SK-N-SH (cell line): ENCODE measurements around the gene SPATA3. TPM values are rescaled to one million over a fixed set of nuclear protein-coding genes. Genes with fewer than 3 reads are reported as not detected.

ENCODE experiments used
- CTCF ChIA-PET: fragments of 300-600, 350-600 bp; formaldehyde crosslinking; extraction: SDS; loops from one replicate; lab custom pipeline; 2021; lab: Yijun Ruan, JAX
- POLR2A ChIA-PET: fragments of 350-600 bp; sonication (Branson Sonifier 250); formaldehyde crosslinking; extraction: SDS; loops from one replicate; lab custom pipeline; 2020; ENCODE audit warnings: antibody characterized with exemption, inconsistent platforms; lab: Yijun Ruan, JAX
- DNase-seq: peaks from one replicate; pipeline ENCODE4 v3.0.0; 2012
- H2AFZ ChIP-seq: fragments of 200-600 bp; sonication (generic); 2 replicates; pipeline ENCODE4 v1.8.1; 2016; ENCODE audit warnings: antibody characterized with exemption, mild to moderate bottlenecking, low read depth
- H3F3A ChIP-seq: fragments of 200-600 bp; sonication (generic); replicated peaks from 2 replicates; pipeline ENCODE3; 2016; ENCODE audit warnings: antibody characterized with exemption, mild to moderate bottlenecking; ENCODE audit not compliant: insufficient read depth
- H3K27ac ChIP-seq, 2 experiments: fragments of 200-500 bp in 1 of 2; fragments of 200-600 bp in 1 of 2; sonication (Bioruptor generic) in 1 of 2; sonication (generic), shearing (Covaris generic) in 1 of 2; 2 replicates each; pipeline versions ENCODE4 v1.5.1 to v1.6.1; 2014 to 2016; ENCODE audit warnings: low read depth in 2 of 2, inconsistent platforms in 1 of 2, low read length in 1 of 2, mild to moderate bottlenecking in 1 of 2, mixed read lengths in 1 of 2
- H3K27me3 ChIP-seq: fragments of 200-600 bp; sonication (generic), shearing (Covaris generic); 2 replicates; pipeline ENCODE4 v1.6.1; 2016; ENCODE audit warnings: mixed run types; ENCODE audit not compliant: insufficient read depth
- H3K36me3 ChIP-seq, 2 experiments: fragments of 200-500 bp in 1 of 2; fragments of 200-600 bp in 1 of 2; sonication (Bioruptor generic) in 1 of 2; sonication (generic) in 1 of 2; replicated peaks in 1 of 2; 2 replicates each; pipeline versions ENCODE3 to v1.5.1; 2014 to 2016; ENCODE audit warnings: low read length in 1 of 2, mild to moderate bottlenecking in 1 of 2; ENCODE audit not compliant: insufficient read depth in 2 of 2, control insufficient read depth in 1 of 2
- H3K4me1 ChIP-seq, 2 experiments: fragments of 200-500 bp in 1 of 2; fragments of 200-600 bp in 1 of 2; sonication (Bioruptor generic) in 1 of 2; sonication (generic), shearing (Covaris generic) in 1 of 2; 2 replicates each; pipeline versions ENCODE4 v1.5.1 to v1.6.1; 2014 to 2016; ENCODE audit warnings: low read depth in 1 of 2, low read length in 1 of 2, mixed run types in 1 of 2; ENCODE audit not compliant: insufficient read depth in 2 of 2, control insufficient read depth in 1 of 2
- H3K4me2 ChIP-seq: fragments of 200-600 bp; sonication (generic), shearing (Covaris generic); 2 replicates; pipeline ENCODE4 v1.6.1; 2017; ENCODE audit warnings: mixed run types
- H3K4me3 ChIP-seq, 2 experiments: fragments of 200-500 bp in 1 of 2; fragments of 200-600 bp in 1 of 2; sonication (Bioruptor generic) in 1 of 2; sonication (generic), shearing (Covaris generic) in 1 of 2; 2 replicates each; pipeline versions ENCODE4 v1.5.1 to v1.8.1; 2014 to 2016; ENCODE audit warnings: low read depth in 2 of 2, inconsistent platforms in 1 of 2, low read length in 1 of 2, mild to moderate bottlenecking in 1 of 2, mixed read lengths in 1 of 2, moderate library complexity in 1 of 2
- H3K79me2 ChIP-seq: fragments of 200-600 bp; sonication (generic); 2 replicates; pipeline ENCODE4 v1.8.1; 2017; ENCODE audit warnings: mild to moderate bottlenecking; ENCODE audit not compliant: insufficient read depth
- H3K9ac ChIP-seq: fragments of 200-600 bp; sonication (generic); 2 replicates; pipeline ENCODE4 v1.6.1; 2017; ENCODE audit warnings: mixed run types
- H3K9me2 ChIP-seq: fragments of 200-600 bp; sonication (generic); 2 replicates; pipeline ENCODE4 v1.6.1; 2017; ENCODE audit warnings: mixed run types
- H3K9me3 ChIP-seq: fragments of 200-600 bp; sonication (generic); 2 replicates; pipeline ENCODE4 v1.6.1; 2017; ENCODE audit warnings: mixed run types, mild to moderate bottlenecking, moderate library complexity
- H4K20me1 ChIP-seq: fragments of 200-600 bp; sonication (generic); 2 replicates; pipeline ENCODE4 v1.6.1; 2017; ENCODE audit warnings: mild to moderate bottlenecking, mixed run types; ENCODE audit not compliant: insufficient read depth
- EZH2phosphoT487 ChIP-seq: fragments of 200-600 bp; sonication (generic); IDR thresholded peaks from 2 replicates; pipeline ENCODE4 v1.6.1; 2017; ENCODE audit warnings: low read depth, mixed run types, mild to moderate bottlenecking, antibody characterized with exemption, moderate library complexity, borderline replicate concordance
- FOXJ3 ChIP-seq: sonication (generic); formaldehyde crosslinking; IDR thresholded peaks from 2 replicates; pipeline ENCODE4 v1.5.1; 2020; ENCODE audit warnings: mild to moderate bottlenecking, missing genetic modification reagents
- GATA2 ChIP-seq: sonication (generic); formaldehyde crosslinking; IDR thresholded peaks from 2 replicates; pipeline ENCODE4 v1.5.0; 2020; ENCODE audit warnings: mild to moderate bottlenecking, missing genetic modification reagents
- JUND ChIP-seq: IDR thresholded peaks from 2 replicates; pipeline ENCODE4 v1.4.0; 2012
- MEF2A ChIP-seq: IDR thresholded peaks from 2 replicates; pipeline ENCODE4 v1.4.0; 2012; ENCODE audit warnings: low read depth, borderline replicate concordance
- MXI1 ChIP-seq: IDR thresholded peaks from 2 replicates; pipeline ENCODE4 v1.6.1; 2012; ENCODE audit warnings: mild to moderate bottlenecking, low read depth, low read length, improper control_type of control experiment
- NFIC ChIP-seq: IDR thresholded peaks from 2 replicates; pipeline ENCODE4 v1.4.0; 2012; ENCODE audit warnings: borderline replicate concordance
- RCOR1 ChIP-seq: fragments of 150-350 bp; IDR thresholded peaks from 2 replicates; pipeline ENCODE4 v1.6.1; 2017; ENCODE audit warnings: antibody characterized with exemption, low read length
- RXRA ChIP-seq: IDR thresholded peaks from 2 replicates; pipeline ENCODE4 v1.4.0; 2012; ENCODE audit warnings: low read depth, mild to moderate bottlenecking, borderline replicate concordance
- TEAD4 ChIP-seq: IDR thresholded peaks from 2 replicates; pipeline ENCODE4 v1.4.0; 2012; ENCODE audit warnings: mild to moderate bottlenecking, borderline replicate concordance; ENCODE audit not compliant: insufficient read depth
- YY1 ChIP-seq: IDR thresholded peaks from 2 replicates; pipeline ENCODE4 v1.4.0; 2012; ENCODE audit warnings: low read depth, mild to moderate bottlenecking
- WGBS: methylation state at CpG from one replicate; pipeline ENCODE4 v1.1.6; 2017; ENCODE audit warnings: low lambda C conversion rate; 5-methylcytosine and 5-hydroxymethylcytosine counted together
- polyA plus RNA-seq, 3 experiments: library from polyadenylated mRNA; depleted of rRNA; stranded (reverse); fragments of >200 nt; gene quantifications; 2 replicates each; pipeline ENCODE4 v1.2.3, GENCODE V29; 2012
- TF ChIP-seq, protein P1 (sequence below): fragments of 150-350 bp; IDR thresholded peaks from 2 replicates; pipeline ENCODE4 v1.6.1; 2017; ENCODE audit warnings: antibody characterized with exemption, low read length, low read depth, borderline replicate concordance
- TF ChIP-seq, protein P2 (sequence below): IDR thresholded peaks from 2 replicates; pipeline ENCODE4 v1.6.1; 2012; ENCODE audit warnings: mild to moderate bottlenecking, low read depth, low read length, moderate library complexity

SPATA3 gene
- polyA plus RNA-seq, 1 of the 3 experiments (the other 2 are of a cell fraction), result not detected

DNA sequence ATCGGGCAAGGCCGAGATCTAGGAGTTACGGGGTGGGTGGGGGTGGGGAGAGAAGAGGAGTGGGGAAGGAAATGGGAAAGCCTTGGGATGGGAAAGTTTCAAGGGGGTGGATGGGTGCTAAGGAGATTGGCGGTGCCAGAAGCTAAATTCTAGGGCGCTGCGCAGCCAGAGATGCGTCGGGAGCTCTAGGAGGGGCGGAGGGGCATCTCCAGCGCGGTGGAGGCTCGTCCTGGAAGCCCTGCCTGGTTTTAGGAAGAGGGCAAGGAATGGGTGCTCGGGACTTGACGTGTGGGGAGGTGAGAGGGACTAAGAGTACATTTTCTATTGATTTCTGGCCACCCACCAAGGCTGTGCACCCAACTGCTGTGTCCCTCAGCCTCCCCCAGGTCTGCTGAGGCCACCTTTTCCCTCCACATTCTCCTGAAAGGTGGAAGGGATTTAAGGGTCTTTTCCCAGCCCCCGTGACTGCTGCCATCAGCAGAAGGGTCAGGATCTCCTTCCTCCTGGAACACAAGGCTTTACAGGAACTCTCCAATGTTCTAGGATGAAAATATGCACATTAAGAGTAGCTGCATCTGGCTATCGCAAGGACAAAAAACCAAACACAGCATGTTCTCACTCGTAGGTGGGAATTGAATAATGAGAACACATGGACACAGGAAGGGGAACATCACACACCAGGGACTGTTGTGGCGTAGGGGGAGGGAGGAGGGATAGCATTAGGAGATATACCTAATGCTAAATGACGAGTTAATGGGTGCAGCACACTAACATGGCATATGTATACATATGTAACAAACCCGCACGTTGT is 42.8 kb downstream of the SPATA3 start:
- ChIA-PET POLR2A (no interaction called here), CTCF (interaction anchor here (1.0 to 6.6 kb wide), 6 partner anchors 12 to 214 kb away, joined by 3 to 39 read pairs (median 5); partner anchors contain the start of gene PSMD1)
- Histone ChIP-seq H3K9me3 (no peaks in the 10 kb centered on the region), H3K27me3 (peaks cover 25% of the 10 kb centered on the region), H3K4me1 (peaks cover 0 to 6% of the 10 kb centered on the region in 2 experiments; a peak in 1 of 4 replicates), H3K36me3 (no peaks in the 10 kb centered on the region), H4K20me1 (no peaks in the 10 kb centered on the region), H3K4me2 (no peak overlapping the region), H3F3A (no peaks in the 10 kb centered on the region), H3K27ac (no peak overlapping the region), H3K9me2 (no peaks in the 10 kb centered on the region), H3K9ac (no peak overlapping the region), H3K79me2 (no peaks in the 10 kb centered on the region), H2AFZ (no peak overlapping the region), H3K4me3 (peak overlapping the region in 1 of 2 experiments; percentile 47; a peak in 1 of 4 replicates)
- no peak for DNase-seq
- 85% methylated on average over 20 of the region's 21 CpGs for WGBS
- TF ChIP-seq MXI1 (no peak), JUND (no peak), YY1 (no peak), RXRA (no peak), TEAD4 (no peak), FOXJ3 (CRISPR knock-in tag) (no peak), NFIC (no peak), EZH2phosphoT487 (no peak), GATA2 (no peak), MEF2A (no peak), RCOR1 (no peak)
- TF ChIP-seq, protein P1, sequence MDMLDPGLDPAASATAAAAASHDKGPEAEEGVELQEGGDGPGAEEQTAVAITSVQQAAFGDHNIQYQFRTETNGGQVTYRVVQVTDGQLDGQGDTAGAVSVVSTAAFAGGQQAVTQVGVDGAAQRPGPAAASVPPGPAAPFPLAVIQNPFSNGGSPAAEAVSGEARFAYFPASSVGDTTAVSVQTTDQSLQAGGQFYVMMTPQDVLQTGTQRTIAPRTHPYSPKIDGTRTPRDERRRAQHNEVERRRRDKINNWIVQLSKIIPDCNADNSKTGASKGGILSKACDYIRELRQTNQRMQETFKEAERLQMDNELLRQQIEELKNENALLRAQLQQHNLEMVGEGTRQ, result no peak
- TF ChIP-seq, protein P2, sequence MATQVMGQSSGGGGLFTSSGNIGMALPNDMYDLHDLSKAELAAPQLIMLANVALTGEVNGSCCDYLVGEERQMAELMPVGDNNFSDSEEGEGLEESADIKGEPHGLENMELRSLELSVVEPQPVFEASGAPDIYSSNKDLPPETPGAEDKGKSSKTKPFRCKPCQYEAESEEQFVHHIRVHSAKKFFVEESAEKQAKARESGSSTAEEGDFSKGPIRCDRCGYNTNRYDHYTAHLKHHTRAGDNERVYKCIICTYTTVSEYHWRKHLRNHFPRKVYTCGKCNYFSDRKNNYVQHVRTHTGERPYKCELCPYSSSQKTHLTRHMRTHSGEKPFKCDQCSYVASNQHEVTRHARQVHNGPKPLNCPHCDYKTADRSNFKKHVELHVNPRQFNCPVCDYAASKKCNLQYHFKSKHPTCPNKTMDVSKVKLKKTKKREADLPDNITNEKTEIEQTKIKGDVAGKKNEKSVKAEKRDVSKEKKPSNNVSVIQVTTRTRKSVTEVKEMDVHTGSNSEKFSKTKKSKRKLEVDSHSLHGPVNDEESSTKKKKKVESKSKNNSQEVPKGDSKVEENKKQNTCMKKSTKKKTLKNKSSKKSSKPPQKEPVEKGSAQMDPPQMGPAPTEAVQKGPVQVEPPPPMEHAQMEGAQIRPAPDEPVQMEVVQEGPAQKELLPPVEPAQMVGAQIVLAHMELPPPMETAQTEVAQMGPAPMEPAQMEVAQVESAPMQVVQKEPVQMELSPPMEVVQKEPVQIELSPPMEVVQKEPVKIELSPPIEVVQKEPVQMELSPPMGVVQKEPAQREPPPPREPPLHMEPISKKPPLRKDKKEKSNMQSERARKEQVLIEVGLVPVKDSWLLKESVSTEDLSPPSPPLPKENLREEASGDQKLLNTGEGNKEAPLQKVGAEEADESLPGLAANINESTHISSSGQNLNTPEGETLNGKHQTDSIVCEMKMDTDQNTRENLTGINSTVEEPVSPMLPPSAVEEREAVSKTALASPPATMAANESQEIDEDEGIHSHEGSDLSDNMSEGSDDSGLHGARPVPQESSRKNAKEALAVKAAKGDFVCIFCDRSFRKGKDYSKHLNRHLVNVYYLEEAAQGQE, result no peak
